OCI-LY1 (cell line): ENCODE data around the gene RASGEF1C.

ENCODE experiments used
- CTCF ChIP-seq: fragments of 200-600 bp; sonication (generic), shearing (Covaris generic); IDR thresholded peaks from 2 replicates; pipeline ENCODE4 v1.5.1; 2017; ENCODE audit warnings: mild to moderate bottlenecking, antibody characterized with exemption, low read length, moderate library complexity, mixed read lengths
- EZH2 ChIP-seq: fragments of 200-600 bp; sonication (generic), shearing (Covaris generic); IDR thresholded peaks from 2 replicates; pipeline ENCODE4 v1.8.0; 2017; ENCODE audit warnings: borderline replicate concordance, mixed run types, mild to moderate bottlenecking, antibody characterized with exemption, low read length, moderate library complexity, mixed read lengths

- TF ChIP-seq CTCF (no peak), EZH2 (no peak)
Measured at GRCh38 chr5:180140079-180140554, 68.9 kb downstream of the RASGEF1C start.
